Osteocyte (in vitro differentiated cells): Measurements from ENCODE around the gene BCL6B. TPM values are rescaled to one million over a fixed set of nuclear protein-coding genes. Genes with fewer than 3 reads are reported as not detected.

ENCODE experiments used
- DNase-seq: peaks from one replicate; pipeline ENCODE4 v3.0.0; 2021; ENCODE audit warnings: mixed read lengths; ENCODE audit not compliant: unreplicated experiment; ENCODE audit errors: extremely low spot score
- H3K27ac Mint-ChIP-seq: one replicate; pipeline ENCODE4 v1.8.0; 2021; ENCODE audit warnings: mild to moderate bottlenecking, mixed read lengths; ENCODE audit not compliant: unreplicated experiment
- H3K27me3 Mint-ChIP-seq: one replicate; pipeline ENCODE4 v1.8.0; 2021; ENCODE audit warnings: mixed read lengths; ENCODE audit not compliant: unreplicated experiment
- H3K36me3 Mint-ChIP-seq: one replicate; pipeline ENCODE4 v1.8.0; 2021; ENCODE audit warnings: mixed read lengths; ENCODE audit not compliant: unreplicated experiment
- H3K4me1 Mint-ChIP-seq: one replicate; pipeline ENCODE4 v1.8.0; 2021; ENCODE audit warnings: mixed read lengths; ENCODE audit not compliant: unreplicated experiment
- H3K4me3 Mint-ChIP-seq: one replicate; pipeline ENCODE4 v1.8.0; 2021; ENCODE audit warnings: mild to moderate bottlenecking, moderate library complexity, mixed read lengths; ENCODE audit not compliant: unreplicated experiment
- H3K9me3 Mint-ChIP-seq: one replicate; pipeline ENCODE4 v1.8.0; 2021; ENCODE audit warnings: mixed read lengths; ENCODE audit not compliant: unreplicated experiment
- CTCF ChIP-seq: fragments of 200-600 bp; sonication (generic); IDR thresholded peaks from 2 replicates; pipeline ENCODE4 v1.5.0; 2021; ENCODE audit warnings: antibody characterized with exemption, mild to moderate bottlenecking, moderate library complexity
- total RNA-seq: library from RNA; stranded (reverse); gene quantifications from 2 replicates; pipeline ENCODE4 v1.2.1, GENCODE V29; 2021

The BCL6B gene
- total RNA-seq, 1 donor from 2014 or later = not detected

DNA sequence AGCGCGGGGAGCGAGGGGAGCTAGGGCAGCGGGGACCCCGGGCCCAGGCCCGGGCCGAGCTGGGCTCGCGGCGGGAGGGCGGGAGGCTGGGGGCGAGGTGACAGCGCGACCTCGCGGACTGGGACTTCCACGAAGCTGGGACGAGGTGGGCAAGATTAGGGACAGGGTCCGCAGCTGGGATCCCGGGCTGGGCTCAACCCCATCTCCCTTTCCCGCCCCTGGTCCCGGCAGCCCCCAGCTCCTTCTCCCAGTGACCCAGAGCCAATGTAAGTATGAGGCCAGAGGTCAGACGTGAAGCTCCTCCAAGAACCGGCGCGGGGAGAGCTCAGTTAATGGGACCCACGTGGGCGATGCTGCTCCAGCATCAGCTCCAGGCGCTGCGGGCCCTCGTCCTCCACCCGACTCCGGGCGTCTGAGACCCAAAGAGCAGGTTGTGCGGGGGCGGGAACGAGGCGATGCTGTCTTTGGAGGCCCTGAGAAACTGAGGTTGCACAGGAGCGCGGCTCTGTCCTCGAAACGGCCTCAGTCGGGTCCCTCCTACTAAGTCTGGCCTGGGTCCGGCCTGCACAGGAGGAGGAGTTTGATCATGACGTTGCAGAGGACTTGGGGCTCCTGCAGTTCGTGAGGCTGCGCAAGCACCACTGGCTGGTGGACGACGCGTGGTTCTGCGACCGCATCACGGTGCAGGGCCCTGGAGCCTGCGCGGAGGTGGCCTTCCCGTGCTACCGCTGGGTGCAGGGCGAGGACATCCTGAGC lies 26.4 kb upstream of the BCL6B start:
- H3K36me3 Mint-ChIP-seq = peaks cover 34% of the 10 kb centered on the region
- DNase-seq = no peak
- no peaks in the 10 kb centered on the region for H3K27me3 Mint-ChIP-seq
- no peak overlapping the region for H3K27ac Mint-ChIP-seq
- TF ChIP-seq CTCF = no peak
- no peaks in the 10 kb centered on the region for H3K9me3 Mint-ChIP-seq
- no peaks in the 10 kb centered on the region for H3K4me1 Mint-ChIP-seq
- H3K4me3 Mint-ChIP-seq = no peak overlapping the region

GRCh38 chr17:6997171-6997570 lies 25.7 kb upstream of the BCL6B start:
- no peak for TF ChIP-seq CTCF
- Mint-ChIP-seq H3K27me3 (no peaks in the 10 kb centered on the region), H3K27ac (no peak overlapping the region), H3K4me3 (no peak overlapping the region), H3K9me3 (no peaks in the 10 kb centered on the region), H3K4me1 (no peaks in the 10 kb centered on the region), H3K36me3 (peaks cover 41% of the 10 kb centered on the region)
- no peak for DNase-seq

DNA sequence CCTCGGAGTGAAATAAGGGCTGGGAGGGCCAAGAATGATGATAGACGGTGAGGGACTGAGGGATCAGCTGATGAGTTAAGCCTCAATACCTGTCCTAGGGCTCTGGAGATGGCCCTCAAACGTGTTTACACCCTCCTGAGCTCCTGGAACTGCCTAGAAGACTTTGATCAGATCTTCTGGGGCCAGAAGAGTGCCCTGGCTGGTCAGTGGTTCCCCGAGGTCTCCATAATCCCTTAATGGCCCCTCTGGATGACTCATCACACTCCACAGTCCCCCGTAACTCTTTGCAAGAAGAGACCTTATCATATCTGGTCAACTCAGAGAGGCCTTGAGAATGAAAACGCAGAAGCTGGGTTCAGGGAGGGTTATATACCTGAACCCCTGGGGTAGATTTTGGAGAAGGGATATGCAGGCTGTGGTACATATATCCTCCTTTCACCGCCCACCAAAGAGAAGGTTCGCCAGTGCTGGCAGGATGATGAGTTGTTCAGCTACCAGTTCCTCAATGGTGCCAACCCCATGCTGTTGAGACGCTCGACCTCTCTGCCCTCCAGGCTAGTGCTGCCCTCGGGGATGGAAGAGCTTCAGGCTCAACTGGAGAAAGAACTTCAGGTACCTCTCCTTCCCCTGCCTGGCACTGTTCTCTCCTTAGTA lies 23.9 kb upstream of the BCL6B start:
- H3K36me3 Mint-ChIP-seq = peaks cover 48% of the 10 kb centered on the region
- TF ChIP-seq CTCF = no peak
- H3K27ac Mint-ChIP-seq = no peak overlapping the region
- no peak overlapping the region for H3K4me3 Mint-ChIP-seq
- H3K4me1 Mint-ChIP-seq = no peaks in the 10 kb centered on the region
- no peaks in the 10 kb centered on the region for H3K9me3 Mint-ChIP-seq
- no peaks in the 10 kb centered on the region for H3K27me3 Mint-ChIP-seq
- DNase-seq = no peak

DNA sequence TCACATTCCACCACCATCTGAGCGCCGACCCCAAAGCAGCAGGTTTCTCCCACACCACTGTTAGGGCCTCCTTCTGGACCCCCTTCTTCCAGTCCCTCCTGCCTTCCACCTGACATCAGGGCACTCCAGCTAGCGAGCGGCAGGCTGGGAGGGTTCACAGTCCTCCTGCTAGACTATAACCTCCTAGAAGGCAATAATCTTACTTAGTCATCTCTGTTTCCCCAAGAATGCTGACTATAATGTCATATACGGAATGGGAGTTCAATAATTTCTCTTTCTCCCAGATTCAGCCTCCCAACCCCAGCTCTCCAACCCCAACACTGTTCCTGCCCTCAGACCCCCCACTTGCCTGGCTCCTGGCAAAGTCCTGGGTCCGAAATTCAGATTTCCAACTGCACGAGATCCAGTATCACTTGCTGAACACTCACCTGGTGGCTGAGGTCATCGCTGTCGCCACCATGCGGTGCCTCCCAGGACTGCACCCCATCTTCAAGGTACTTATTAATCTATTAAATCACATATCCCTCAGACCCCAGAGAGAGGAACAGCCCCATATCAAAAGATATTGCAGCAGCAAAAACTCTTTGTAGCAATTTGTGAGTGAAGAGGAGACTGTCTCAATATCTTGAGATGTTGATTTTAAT lies 21.4 kb upstream of the BCL6B start:
- Mint-ChIP-seq H3K4me3 (no peak overlapping the region), H3K27me3 (no peaks in the 10 kb centered on the region), H3K36me3 (peaks cover 48% of the 10 kb centered on the region), H3K4me1 (peaks cover 2% of the 10 kb centered on the region), H3K27ac (no peak overlapping the region), H3K9me3 (no peaks in the 10 kb centered on the region)
- TF ChIP-seq CTCF = peak; percentile 54
- DNase-seq = no peak
